ENCODE data around the gene CCDC142. TPM values are rescaled to one million over a fixed set of nuclear protein-coding genes. Genes with fewer than 3 reads are reported as not detected.

Gene CCDC142
- total and polyA plus RNA-seq, 9 of the 15 experiments (the other 6 are each of a cell fraction or from before 2014, with no cell fraction given) = 0.55 to 11.7 (median 7.2) TPM

DNA sequence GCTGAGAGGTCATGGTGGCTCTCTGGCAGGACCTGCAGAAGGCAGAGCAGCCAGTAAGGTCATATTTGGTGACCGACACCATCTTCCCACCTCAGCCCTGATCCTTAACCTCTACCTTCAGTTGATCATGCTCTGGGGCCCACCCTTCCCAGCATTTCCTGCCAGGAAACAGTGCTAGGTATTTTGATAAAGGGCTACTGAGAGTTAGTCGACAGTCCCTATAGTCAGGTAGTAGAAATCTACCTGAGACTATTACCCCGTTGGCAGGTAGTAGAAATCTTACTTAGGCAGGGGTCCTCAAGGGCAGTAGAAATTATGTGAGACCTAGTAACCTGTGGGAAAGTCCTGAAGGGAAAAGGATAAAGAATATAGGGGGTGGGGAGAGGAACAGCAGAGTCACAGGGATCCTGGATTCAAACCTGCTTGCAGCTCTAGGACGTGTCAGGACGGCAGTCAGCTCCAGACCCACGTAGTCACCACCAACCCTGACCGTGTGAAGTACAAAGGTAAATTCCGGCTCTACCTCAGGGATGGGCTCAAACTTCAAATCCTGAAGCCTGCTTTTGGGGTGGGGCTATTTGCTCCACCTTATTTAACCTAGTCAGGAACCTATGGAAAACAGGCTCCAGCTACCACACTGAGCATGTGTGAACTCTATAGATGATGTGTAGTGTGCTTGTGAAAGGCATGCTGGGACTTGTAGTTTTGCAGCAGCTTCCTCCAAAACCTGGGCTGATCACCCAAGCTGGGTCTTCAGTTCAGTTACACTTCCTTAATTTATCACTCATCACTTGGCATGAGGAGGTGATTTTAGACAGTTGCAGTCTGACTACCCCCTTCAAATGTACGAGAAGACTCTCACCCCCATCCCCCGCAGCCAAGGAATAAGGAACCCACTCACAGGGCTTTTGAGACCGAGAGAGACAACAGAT is 43.2 kb upstream of the CCDC142 start, which contains the start of gene DQX1:
DQX1 (minus strand) TSS at position 515 of the 932 bp plus-strand sequence; CDS start at position 13, 502 bp downstream.
- peaks cover 13 to 24% of the 10 kb centered on the region in 2 experiments for H3K4me1 ChIP-seq (replicated peaks in 1 of 2; ENCODE audit: control insufficient read depth in 2 of 2, insufficient read depth in 2 of 2, low read length in 2 of 2)
- no peak within 1 kb of the TSS for H3K27ac ChIP-seq (ENCODE audit: extremely low read depth, low read depth, low read length)
- ChIA-PET POLR2A (interaction anchor here (1.0 to 1.5 kb wide), 4 partner anchors 17 to 33 kb away, joined by 3 to 7 read pairs (median 4); no protein-coding TSS in a partner anchor), CTCF (ENCODE audit: low intra/inter-chr PET ratio) (no interaction called here)
- in situ Hi-C loops (cut with MboI) = no loop called here
- no peak within 1 kb of the TSS for H3K4me2 ChIP-seq (ENCODE audit: insufficient read depth, low read length)
- no peaks in the 10 kb centered on the region for H3K27me3 ChIP-seq (ENCODE audit: control insufficient read depth in 2 of 2, insufficient read depth in 2 of 2, low read length in 2 of 2)
- FAIRE-seq = peak; percentile 87
- no peak within 1 kb of the TSS for H3K9ac ChIP-seq (ENCODE audit: insufficient read depth in 1 of 2, low read depth in 2 of 2, low read length in 2 of 2)
- H3K4me3 ChIP-seq = no peak within 1 kb of the TSS
- DNase-seq (ENCODE audit: extremely low read depth in 1 of 4, low spot score in 3 of 4) = peak in 3 of 4 experiments; percentile 33 to 55 (median 40)
- peaks cover 37% of the 10 kb centered on the region for H3K36me3 ChIP-seq (ENCODE audit: control insufficient read depth, insufficient read depth, low read length)
- no TSS peak for BruUV-seq (replicated peaks)
- H3K79me2 ChIP-seq (ENCODE audit: control insufficient read depth, insufficient read depth, low read length) = peaks cover 41% of the 10 kb centered on the region
- intact Hi-C loops (cut with micrococcal nuclease) = no loop called here
- ATAC-seq = no peak
- peaks cover 3% of the 10 kb centered on the region for H3K9me1 ChIP-seq (ENCODE audit: control insufficient read depth, insufficient read depth, low read length)
- 93% methylated on average over 11 of the region's 11 CpGs for WGBS (ENCODE audit: insufficient coverage, low coverage, missing lambda C conversion rate)
- no peaks in the 10 kb centered on the region for H3K9me3 ChIP-seq (replicated peaks; ENCODE audit: control insufficient read depth, insufficient read depth, low read depth, low read length)
- no peak within 1 kb of the TSS for H2AFZ ChIP-seq (ENCODE audit: low read depth, low read length)
- peaks cover 5% of the 10 kb centered on the region; the same call in 1 of the 2 replicates for H4K20me1 ChIP-seq (replicated peaks; ENCODE audit: control insufficient read depth, insufficient read depth, low read length)
- TF ChIP-seq TARDBP (IDR thresholded peaks at IDR 0.05) (no peak), RCOR1 (IDR thresholded peaks at IDR 0.05; ENCODE audit: borderline replicate concordance in 1 of 2, low read depth in 2 of 2, low read length in 2 of 2) (0 out of 4 replicates have a peak, but pooled peaks of 1 of the 2 experiments have one; percentile 5), NCOA1 (IDR thresholded peaks at IDR 0.05; ENCODE audit: low read depth) (no peak), HCFC1 (IDR thresholded peaks at IDR 0.05; ENCODE audit: low read depth, low read length) (peak; percentile 88), CBFA2T3 (IDR thresholded peaks at IDR 0.05) (no peak), ZNF444 (CRISPR knock-in tag; IDR thresholded peaks at IDR 0.05) (no peak), ZNF143 (CRISPR knock-in tag; IDR thresholded peaks at IDR 0.05) (peak; percentile 83), SIX5 (IDR thresholded peaks at IDR 0.05; ENCODE audit: borderline replicate concordance in 1 of 2, insufficient read depth in 1 of 2, low read depth in 1 of 2, low read length in 2 of 2) (peak; percentile 67), CBX8 (IDR thresholded peaks at IDR 0.05; ENCODE audit: borderline replicate concordance, extremely low read depth, low read depth, low read length, poor library complexity, severe bottlenecking) (no peak), MYNN (IDR thresholded peaks at IDR 0.05) (peak; percentile 41; the same call in 1 of the 2 replicates), MYNN (CRISPR knock-in tag; IDR thresholded peaks at IDR 0.05) (no peak), NFE2L1 (tag; IDR thresholded peaks at IDR 0.05; ENCODE audit: borderline replicate concordance, low read depth) (no peak), GABPB1 (CRISPR knock-in tag; IDR thresholded peaks at IDR 0.05) (0 out of 2 replicates have a peak, but pooled peaks have one; percentile 32), ZNF121 (CRISPR knock-in tag; conservative IDR thresholded peaks at IDR 0.05) (no peak), MAFK (IDR thresholded peaks at IDR 0.05; ENCODE audit: low read length) (0 out of 2 replicates have a peak, but pooled peaks have one; percentile 11), KLF1 (tag; IDR thresholded peaks at IDR 0.05) (no peak), MEIS2 (IDR thresholded peaks at IDR 0.05; ENCODE audit: partially characterized antibody) (peak; percentile 41), SIN3B (IDR thresholded peaks at IDR 0.05; ENCODE audit: low read depth) (no peak), POLR2AphosphoS2 (IDR thresholded peaks at IDR 0.05; ENCODE audit: low read length) (peak; percentile 63; the same call in 1 of the 2 replicates)
- TF ChIP-seq, protein P1, sequence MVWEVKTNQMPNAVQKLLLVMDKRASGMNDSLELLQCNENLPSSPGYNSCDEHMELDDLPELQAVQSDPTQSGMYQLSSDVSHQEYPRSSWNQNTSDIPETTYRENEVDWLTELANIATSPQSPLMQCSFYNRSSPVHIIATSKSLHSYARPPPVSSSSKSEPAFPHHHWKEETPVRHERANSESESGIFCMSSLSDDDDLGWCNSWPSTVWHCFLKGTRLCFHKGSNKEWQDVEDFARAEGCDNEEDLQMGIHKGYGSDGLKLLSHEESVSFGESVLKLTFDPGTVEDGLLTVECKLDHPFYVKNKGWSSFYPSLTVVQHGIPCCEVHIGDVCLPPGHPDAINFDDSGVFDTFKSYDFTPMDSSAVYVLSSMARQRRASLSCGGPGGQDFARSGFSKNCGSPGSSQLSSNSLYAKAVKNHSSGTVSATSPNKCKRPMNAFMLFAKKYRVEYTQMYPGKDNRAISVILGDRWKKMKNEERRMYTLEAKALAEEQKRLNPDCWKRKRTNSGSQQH (CRISPR knock-in tag; IDR thresholded peaks at IDR 0.05) = no peak
- TF ChIP-seq, protein P2, sequence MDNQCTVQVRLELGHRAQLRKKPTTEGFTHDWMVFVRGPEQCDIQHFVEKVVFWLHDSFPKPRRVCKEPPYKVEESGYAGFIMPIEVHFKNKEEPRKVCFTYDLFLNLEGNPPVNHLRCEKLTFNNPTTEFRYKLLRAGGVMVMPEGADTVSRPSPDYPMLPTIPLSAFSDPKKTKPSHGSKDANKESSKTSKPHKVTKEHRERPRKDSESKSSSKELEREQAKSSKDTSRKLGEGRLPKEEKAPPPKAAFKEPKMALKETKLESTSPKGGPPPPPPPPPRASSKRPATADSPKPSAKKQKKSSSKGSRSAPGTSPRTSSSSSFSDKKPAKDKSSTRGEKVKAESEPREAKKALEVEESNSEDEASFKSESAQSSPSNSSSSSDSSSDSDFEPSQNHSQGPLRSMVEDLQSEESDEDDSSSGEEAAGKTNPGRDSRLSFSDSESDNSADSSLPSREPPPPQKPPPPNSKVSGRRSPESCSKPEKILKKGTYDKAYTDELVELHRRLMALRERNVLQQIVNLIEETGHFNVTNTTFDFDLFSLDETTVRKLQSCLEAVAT (IDR thresholded peaks at IDR 0.05) = no peak

Measured in K562 (cell line).